ENCODE data around the gene LRRN3.

Gene LRRN3

GRCh38 chr7:111108000-111108399 lies 17.1 kb downstream of the LRRN3 start:
- DNase-seq: no peak

DNA sequence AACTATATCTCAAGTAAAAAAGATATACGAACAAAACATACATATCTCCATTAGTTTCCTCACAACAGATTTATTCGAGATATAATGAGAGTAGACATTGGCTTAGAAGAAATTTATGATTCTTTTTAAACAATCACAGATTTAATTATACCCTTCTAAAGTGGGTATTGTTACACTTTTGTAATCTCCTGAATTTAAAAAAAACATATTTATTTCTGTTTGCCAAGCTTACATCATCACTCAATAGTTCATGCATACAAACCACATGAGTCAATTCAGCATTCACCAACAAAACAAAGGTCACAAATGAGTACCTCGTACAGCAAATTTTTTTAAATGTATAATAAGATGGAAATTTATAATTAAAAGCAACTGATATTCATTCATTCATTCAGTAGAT lies 17.6 kb downstream of the LRRN3 start:
- DNase-seq: peak; percentile 2

DNA sequence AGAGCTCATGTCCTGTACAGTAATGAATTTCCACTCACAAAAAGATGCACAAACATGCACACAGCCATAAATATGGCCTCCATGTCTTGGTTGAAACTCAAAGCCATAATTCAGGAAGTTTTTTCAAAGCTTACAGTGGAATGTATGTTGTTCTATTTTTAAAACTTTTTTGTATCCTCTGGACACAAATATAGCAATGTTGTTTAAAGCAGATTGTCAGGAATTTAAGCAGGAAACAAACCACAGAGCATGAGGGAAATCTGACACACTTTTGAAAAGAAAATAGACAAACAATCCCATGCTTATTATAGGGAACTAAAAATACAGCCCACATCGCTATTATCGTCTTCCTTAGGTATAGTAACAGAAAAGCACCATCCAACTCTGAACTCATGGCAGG lies 21.5 kb downstream of the LRRN3 start:
- DNase-seq: no peak

DNA sequence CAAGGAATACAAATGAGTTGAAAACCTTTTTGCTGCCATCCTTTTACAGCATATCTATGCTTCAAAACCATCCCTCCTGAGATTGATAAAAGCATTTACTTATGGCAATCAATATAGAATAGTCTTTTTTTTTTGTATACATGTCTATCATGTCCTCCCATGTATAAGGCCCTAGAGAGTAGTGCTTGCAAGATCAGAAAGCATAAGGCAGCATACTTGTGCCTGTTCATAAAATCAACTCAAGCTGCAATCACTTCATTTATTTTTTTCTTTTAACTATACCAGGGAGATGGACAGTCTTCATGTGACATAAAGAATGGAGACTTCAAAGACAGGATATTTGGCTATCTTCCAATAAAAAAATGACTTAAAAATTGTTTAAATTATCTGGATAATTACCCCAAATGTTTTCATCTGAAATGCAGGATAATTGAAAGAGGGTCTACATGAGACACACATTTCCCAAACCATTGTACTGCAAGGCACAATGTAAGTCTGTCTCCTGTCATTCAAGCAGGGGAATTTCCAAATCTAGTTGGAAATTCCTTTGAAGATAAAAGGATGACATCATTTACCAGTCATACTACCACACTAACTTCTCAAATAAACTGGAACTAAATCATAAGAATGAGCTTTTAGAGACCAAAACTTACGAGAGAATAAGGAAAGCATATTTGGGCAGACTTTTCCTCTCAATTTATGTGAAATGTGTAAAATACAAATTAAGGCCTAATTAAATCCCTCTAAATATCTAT lies 22.5 kb downstream of the LRRN3 start:
- DNase-seq: no peak

GRCh38 chr7:111115966-111116365 lies 25.0 kb downstream of the LRRN3 start:
- no peak for DNase-seq

DNA sequence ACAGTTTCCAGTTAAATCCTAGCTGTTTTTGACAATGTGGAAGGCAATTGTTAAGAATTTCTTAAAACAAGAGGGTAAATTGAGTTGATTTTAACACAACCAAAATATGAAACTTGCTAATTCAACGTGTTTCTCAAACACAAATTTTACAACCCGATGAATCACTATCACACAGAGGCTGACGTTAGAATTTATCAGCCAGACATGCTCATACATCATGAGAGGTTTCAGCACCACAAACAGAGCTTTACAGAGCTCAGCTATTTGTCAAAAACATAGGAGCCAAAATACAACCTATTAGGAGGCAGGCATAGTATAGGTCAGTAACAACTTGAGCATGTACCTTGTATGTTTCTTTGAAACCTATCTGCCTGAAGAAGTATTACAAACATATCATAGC lies 36.1 kb downstream of the LRRN3 start:
- DNase-seq: no peak

DNA sequence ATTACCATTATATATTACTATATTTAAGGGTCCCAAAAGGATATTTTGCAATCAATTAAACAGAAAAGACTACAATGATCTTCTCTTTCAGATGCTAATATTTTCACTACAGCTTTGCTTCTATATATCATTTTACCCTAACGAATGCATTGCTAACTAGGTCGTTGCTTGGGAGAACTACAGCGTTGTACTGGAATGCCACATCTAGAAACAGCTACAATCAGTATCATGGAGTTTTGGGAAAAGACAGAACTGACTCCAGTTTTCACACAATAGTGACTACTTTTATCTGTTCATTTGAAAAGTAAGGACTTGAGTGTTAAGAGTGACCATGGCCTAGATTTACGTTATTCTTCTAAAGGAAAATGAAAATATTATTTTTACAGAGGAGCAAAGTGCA lies 38.5 kb downstream of the LRRN3 start:
- DNase-seq: no peak

GRCh38 chr7:111132833-111133232 lies 41.9 kb downstream of the LRRN3 start:
- no peak for DNase-seq

DNA sequence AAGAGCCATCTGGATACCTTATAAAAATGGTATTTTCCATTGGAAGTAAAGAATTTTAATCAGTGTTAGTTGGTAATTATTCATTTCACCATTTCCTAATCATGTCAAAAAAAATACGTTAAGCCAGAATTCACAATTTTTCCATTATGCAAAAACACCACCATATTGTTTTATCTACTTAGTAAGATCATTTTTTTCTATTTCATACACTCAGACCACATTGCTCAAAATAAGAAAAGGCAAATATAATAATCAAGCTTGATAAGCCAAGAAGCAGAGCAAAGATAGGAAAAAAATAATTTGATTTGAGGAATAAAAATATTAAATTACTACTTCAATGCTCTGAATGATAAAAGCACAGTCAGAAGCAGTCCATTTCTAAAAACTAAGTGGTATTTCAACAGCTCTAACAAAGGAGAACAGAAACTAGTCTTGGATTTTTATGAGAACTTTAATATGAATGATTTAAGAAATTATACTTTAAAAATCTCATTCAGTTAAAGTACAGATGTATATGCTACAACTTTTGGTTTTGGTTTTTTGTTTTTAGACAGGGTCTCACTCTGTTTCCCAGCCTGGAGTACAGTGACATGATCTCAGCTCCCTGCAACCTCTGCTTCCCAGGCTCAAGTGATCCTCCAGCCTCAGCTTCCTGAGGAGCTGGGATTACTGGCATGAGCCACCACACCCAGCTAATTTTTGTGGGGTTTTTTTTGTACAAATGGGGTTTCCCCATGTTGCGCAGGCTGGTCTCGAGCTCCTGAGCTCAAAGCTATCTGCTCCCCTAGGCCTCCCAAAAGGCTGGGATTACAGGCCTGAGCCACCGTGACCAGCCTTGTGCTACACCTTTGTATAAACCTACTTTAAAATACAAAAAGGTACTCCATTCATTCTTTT lies 46.6 kb downstream of the LRRN3 start:
- DNase-seq: no peak

DNA sequence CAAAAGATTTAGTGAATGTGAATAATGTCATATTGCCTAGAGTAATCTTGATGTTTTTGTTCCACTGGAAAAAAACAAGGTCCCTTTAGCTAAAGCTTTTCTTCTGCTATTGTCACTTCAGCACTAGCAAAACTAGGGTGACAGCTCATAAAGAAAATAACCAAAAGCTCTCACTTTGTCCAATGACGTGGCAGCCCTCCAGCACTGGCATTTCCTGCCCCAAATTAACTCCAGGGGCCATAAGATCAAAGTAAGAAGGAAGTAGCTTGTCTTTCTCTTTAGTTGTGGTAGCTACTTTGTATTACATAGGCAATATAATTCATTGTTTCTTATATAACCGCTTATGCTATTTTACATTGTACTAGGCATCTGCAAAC lies 47.3 kb downstream of the LRRN3 start:
- no peak for DNase-seq

- DNase-seq: no peak
Observed at GRCh38 chr7:111138586-111138985, 47.7 kb downstream of the LRRN3 start.

DNA sequence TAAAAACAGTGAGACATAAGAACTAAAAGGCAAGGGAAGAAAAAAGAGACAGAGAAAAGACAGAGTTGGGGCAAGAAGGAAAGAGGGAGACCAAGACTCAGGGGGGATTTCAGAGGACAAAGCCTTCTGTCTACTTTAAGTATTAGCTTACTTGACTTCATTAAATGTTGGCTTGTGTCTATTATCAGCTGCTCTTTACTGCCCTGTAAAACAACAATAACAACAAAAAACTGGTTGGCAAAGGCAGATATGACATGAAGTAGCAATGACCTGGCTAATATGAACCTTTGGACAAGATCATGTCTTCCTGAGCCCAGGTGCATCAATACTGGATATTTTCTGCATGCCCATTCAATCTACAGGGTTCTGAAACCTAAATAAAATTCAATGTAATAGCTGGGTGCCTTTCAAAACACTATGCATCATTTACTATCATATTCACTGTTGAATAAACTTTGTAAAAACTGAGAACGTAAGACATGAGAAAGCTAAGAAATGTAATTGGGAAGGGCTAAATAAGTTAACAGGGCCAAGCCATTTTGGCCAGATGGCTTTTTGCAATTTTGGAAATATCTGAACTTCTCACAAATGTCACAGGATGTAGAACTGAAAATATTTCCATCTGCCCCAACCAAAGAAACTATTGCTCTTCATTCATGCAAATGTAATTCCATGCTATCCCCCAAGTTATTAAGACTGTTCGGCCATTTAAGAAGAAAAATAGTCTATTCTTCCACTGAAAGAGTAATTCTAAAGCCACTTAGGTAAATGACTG lies 49.4 kb downstream of the LRRN3 start:
- no peak for DNase-seq

- no peak for DNase-seq
Observed at GRCh38 chr7:111145472-111145871, 54.5 kb downstream of the LRRN3 start.

- DNase-seq: no peak
Observed at GRCh38 chr7:111146136-111146535, 55.2 kb downstream of the LRRN3 start.

GRCh38 chr7:111147708-111148533 lies 57.0 kb downstream of the LRRN3 start:
- DNase-seq: no peak

- no peak for DNase-seq
Observed at GRCh38 chr7:111150709-111151108, 59.8 kb downstream of the LRRN3 start.

- DNase-seq: no peak
Observed at GRCh38 chr7:111159426-111159825, 68.5 kb downstream of the LRRN3 start.

- no peak for DNase-seq
Observed at GRCh38 chr7:111160297-111160696, 69.4 kb downstream of the LRRN3 start.

GRCh38 chr7:111162692-111163091 lies 71.8 kb downstream of the LRRN3 start:
- no peak for DNase-seq

- no peak for DNase-seq
Observed at GRCh38 chr7:111164442-111164841, 73.5 kb downstream of the LRRN3 start.

- peak; percentile 71 for DNase-seq
Observed at GRCh38 chr7:111168182-111168581, 77.3 kb downstream of the LRRN3 start.

DNA sequence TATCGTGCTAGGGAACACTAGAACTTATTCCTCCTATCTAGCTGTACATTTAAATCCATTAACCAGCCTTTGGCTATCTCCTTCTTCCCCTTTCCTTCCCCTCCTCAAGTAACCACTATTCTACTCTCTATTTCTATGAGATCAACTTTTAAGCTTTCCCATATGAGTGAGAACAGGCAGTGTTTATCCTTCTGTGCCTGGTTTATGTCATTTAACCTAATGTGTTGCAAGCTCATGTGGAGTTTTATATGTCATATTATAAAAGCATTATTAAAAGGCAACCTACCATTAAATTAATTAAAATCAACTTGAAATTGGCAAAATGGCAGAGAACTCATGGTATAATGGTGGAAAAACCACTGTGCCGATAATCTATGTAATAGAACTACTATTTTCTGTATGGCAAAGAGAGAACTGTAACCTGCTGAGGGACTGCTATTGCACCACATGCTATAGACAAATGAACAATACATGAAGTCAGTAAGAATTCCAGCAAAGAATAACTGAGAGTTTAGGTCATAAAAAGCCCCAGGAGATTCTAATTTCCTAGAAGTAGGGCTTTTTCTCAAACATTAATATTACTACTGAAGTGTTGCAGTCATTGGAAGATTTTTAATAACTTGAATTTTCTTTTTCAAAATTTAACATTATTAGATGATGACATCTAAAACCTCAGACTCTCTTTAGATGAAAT lies 81.8 kb downstream of the LRRN3 start:
- DNase-seq: no peak
